ENCODE data around the gene GBP2. TPM values are rescaled to one million over a fixed set of nuclear protein-coding genes. Genes with fewer than 3 reads are reported as not detected.

Gene GBP2
- total and polyA plus RNA-seq, 2 of the 4 experiments (the other 2 are of a cell fraction): 8.2 to 17.7 TPM

- Histone ChIP-seq H3K56ac (ENCODE audit: extremely low read depth, insufficient read depth, low read length) (no peak overlapping the region), H3K14ac (replicated peaks; ENCODE audit: low read depth, low read length) (no peak overlapping the region), H3K27me3 (ENCODE audit: control insufficient read depth, insufficient read depth, low read length) (0 out of 2 replicates have a peak, but pooled peaks cover 1% of the 10 kb centered on the region), H3K9ac (ENCODE audit: low read depth, low read length) (no peak overlapping the region), H3K9me3 (ENCODE audit: control insufficient read depth, insufficient read depth, low read length) (no peaks in the 10 kb centered on the region), H2BK5ac (ENCODE audit: low read depth, low read length, poor library complexity, severe bottlenecking) (no peak overlapping the region), H3K23ac (ENCODE audit: low read depth, low read length) (no peak overlapping the region), H3K4me1 (ENCODE audit: control insufficient read depth, insufficient read depth, low read length) (peaks cover 1% of the 10 kb centered on the region), H2BK120ac (ENCODE audit: low read depth, low read length) (no peak overlapping the region), H3K4ac (ENCODE audit: low read depth, low read length) (no peak overlapping the region), H3K79me1 (ENCODE audit: low read depth in 1 of 2, low read length in 2 of 2) (no peaks in the 10 kb centered on the region), H3K18ac (ENCODE audit: low read depth, low read length) (no peak overlapping the region), H3K27ac (ENCODE audit: insufficient read depth, low read length) (no peak overlapping the region), H2AFZ (replicated peaks; ENCODE audit: low read length, poor library complexity) (no peak overlapping the region), H3K36me3 (ENCODE audit: control insufficient read depth, insufficient read depth, low read length) (no peaks in the 10 kb centered on the region), H3K4me2 (ENCODE audit: low read depth, low read length) (peak overlapping the region; percentile 79), H4K8ac (ENCODE audit: low read depth in 2 of 2, low read length in 2 of 2) (no peak overlapping the region), H3K4me3 (ENCODE audit: insufficient read depth, low read depth, low read length) (no peak overlapping the region), H2AK9ac (replicated peaks; ENCODE audit: low read depth, low read length, poor library complexity) (no peak overlapping the region), H3K9me1 (ENCODE audit: insufficient read depth, low read length) (no peaks in the 10 kb centered on the region), H2BK15ac (ENCODE audit: low read depth, low read length) (no peak overlapping the region), H2AK5ac (ENCODE audit: low read depth, low read length) (no peak overlapping the region), H2BK20ac (ENCODE audit: low read depth, low read length) (no peak overlapping the region), H4K91ac (ENCODE audit: insufficient read depth, low read depth, low read length) (no peak overlapping the region), H4K20me1 (ENCODE audit: insufficient read depth, low read length) (no peaks in the 10 kb centered on the region), H4K5ac (ENCODE audit: low read depth, low read length) (no peak overlapping the region)
- dilution Hi-C loops (cut with HindIII; ENCODE audit: low sequenced_read_pairs, unreplicated experiment): no loop called here
- DNase-seq: no peak
- TF ChIP-seq MXI1 (IDR thresholded peaks at IDR 0.05; ENCODE audit: borderline replicate concordance, low read depth, low read length) (no peak), SMC3 (IDR thresholded peaks at IDR 0.05; ENCODE audit: low read depth, low read length) (no peak), BHLHE40 (IDR thresholded peaks at IDR 0.05; ENCODE audit: low read depth, low read length) (no peak), ELK1 (IDR thresholded peaks at IDR 0.05; ENCODE audit: borderline replicate concordance, low read depth, low read length) (no peak), CTCF (conservative IDR thresholded peaks at IDR 0.05; ENCODE audit: low read depth, low read length) (no peak), FOS (IDR thresholded peaks at IDR 0.05; ENCODE audit: low read depth, low read length) (no peak), CEBPB (IDR thresholded peaks at IDR 0.05; ENCODE audit: low read depth, low read length) (no peak), RCOR1 (IDR thresholded peaks at IDR 0.05; ENCODE audit: insufficient replicate concordance, low read length) (no peak), CHD1 (IDR thresholded peaks at IDR 0.05; ENCODE audit: low read depth, low read length) (no peak), POLR2A (IDR thresholded peaks at IDR 0.05; ENCODE audit: low read depth, low read length) (no peak)
- no CpG with 5 or more reads among the region's 1 CpG for WGBS, 2 experiments (ENCODE audit: extremely low coverage in 2 of 2, insufficient read length in 1 of 2)
- in situ Hi-C loops (cut with MboI; ENCODE audit: low sequenced_read_pairs): no loop called here
- ChIA-PET POLR2A (ENCODE audit: unreplicated experiment) (no interaction called here), CTCF (interaction anchor here (1.8 to 3.2 kb wide), 2 partner anchors 15 to 288 kb away, joined by 7 to 11 read pairs; no protein-coding TSS in a partner anchor)
- BruUV-seq (replicated peaks): no TSS peak
- intact Hi-C loops (cut with micrococcal nuclease): no loop called here
- no peak for ATAC-seq (ENCODE audit: low read depth)
Observed at GRCh38 chr1:89070509-89070908, 55.4 kb downstream of the GBP2 start.

Data from IMR-90 (cell line).